HCT116 (cell line): Measurements from ENCODE around the gene RAD23A. TPM values are rescaled to one million over a fixed set of nuclear protein-coding genes. Genes with fewer than 3 reads are reported as not detected.

ENCODE experiments used
- ATAC-seq: fragments of 200-7000 bp; cut with Tn5 transposase; 2 replicates; pipeline ENCODE4 v1.9.1; 2020; ENCODE audit warnings: mild to moderate bottlenecking, moderate library complexity
- BruUV-seq: library from RNA; stranded (reverse); fragments of 400-500 nt; replicated peaks from 2 replicates; lab custom pipeline; 2021; lab: Mats Ljungman, UMichigan
- CTCF ChIA-PET: fragments of 300-600 bp; sonication (Branson Sonifier 250); formaldehyde crosslinking; loops from one replicate; lab custom pipeline; 2021; ENCODE audit warnings: antibody characterized with exemption; lab: Charles Lee
- POLR2A ChIA-PET: fragments of 300-600, 350-600 bp; sonication (Branson Sonifier 250); formaldehyde crosslinking; loops from one replicate; lab custom pipeline; 2021; ENCODE audit warnings: antibody characterized with exemption; lab: Charles Lee
- RAD21 ChIA-PET, 2 experiments: fragments of 300-600 bp; sonication (Branson Sonifier 250); formaldehyde crosslinking; loops; one replicate each; lab custom pipeline; 2023; ENCODE audit warnings: low total read pairs in 2 of 2; ENCODE audit not compliant: uncharacterized antibody in 2 of 2, unreplicated experiment in 2 of 2, low non-redundant PET in 1 of 2; lab: Charles Lee
- DNase-seq: peaks from one replicate; pipeline ENCODE4 v3.0.0-alpha.2; 2010; ENCODE audit warnings: low read depth, low spot score
- H2AFZ ChIP-seq: fragments of 200-600 bp; shearing (Covaris generic), sonication (generic); 2 replicates; pipeline ENCODE4 v1.6.1; 2017; ENCODE audit warnings: low read depth, mixed run types, mixed read lengths, antibody characterized with exemption, low read length; ENCODE audit not compliant: poor library complexity, severe bottlenecking
- H3K27ac ChIP-seq: 2 replicates; pipeline ENCODE4 v1.5.1; 2012; ENCODE audit warnings: low read depth, low read length
- H3K27me3 ChIP-seq: fragments of 200-600 bp; sonication (generic); 2 replicates; pipeline ENCODE4 v1.6.1; 2016; ENCODE audit warnings: mixed run types, low read length, mixed read lengths; ENCODE audit not compliant: insufficient read depth
- H3K36me3 ChIP-seq, 2 experiments: fragments of 200-500 bp in 1 of 2; fragments of 200-600 bp in 1 of 2; sonication (Bioruptor generic) in 1 of 2; sonication (generic) in 1 of 2; 2 replicates each; pipeline versions ENCODE4 v1.5.1 to v1.6.1; 2014 to 2016; ENCODE audit warnings: low read length in 2 of 2, inconsistent platforms in 1 of 2, mixed read lengths in 1 of 2, mixed run types in 1 of 2; ENCODE audit not compliant: insufficient read depth in 2 of 2, control insufficient read depth in 1 of 2
- H3K4me1 ChIP-seq, 2 experiments: fragments of 200-600 bp in 1 of 2; sonication (generic) in 1 of 2; 2 replicates each; pipeline versions ENCODE4 v1.5.1 to v1.6.1; 2012 to 2017; ENCODE audit warnings: low read length in 2 of 2, inconsistent platforms in 1 of 2, mild to moderate bottlenecking in 1 of 2, mixed read lengths in 1 of 2, mixed run types in 1 of 2, moderate library complexity in 1 of 2; ENCODE audit not compliant: insufficient read depth in 2 of 2, control insufficient read depth in 1 of 2
- H3K4me2 ChIP-seq: fragments of 200-600 bp; sonication (generic); 2 replicates; pipeline ENCODE4 v1.6.1; 2017; ENCODE audit warnings: mixed run types, low read length, mixed read lengths
- H3K4me3 ChIP-seq, 2 experiments: fragments of 200-600 bp in 1 of 2; sonication (generic) in 1 of 2; replicated peaks in 1 of 2; 2 replicates each; pipeline ENCODE4 v1.5.1; 2011 to 2016; ENCODE audit warnings: low read length in 2 of 2, control low read depth in 1 of 2, low read depth in 1 of 2, mild to moderate bottlenecking in 1 of 2, mixed read lengths in 1 of 2, mixed run types in 1 of 2
- H3K79me2 ChIP-seq: fragments of 200-600 bp; sonication (generic); 2 replicates; pipeline ENCODE4 v1.6.1; 2017; ENCODE audit warnings: mild to moderate bottlenecking, mixed run types, low read length, moderate library complexity, mixed read lengths; ENCODE audit not compliant: insufficient read depth
- H3K9ac ChIP-seq: fragments of 200-600 bp; sonication (generic); 2 replicates; pipeline ENCODE4 v1.6.1; 2016; ENCODE audit warnings: low read length, mixed read lengths
- H3K9me2 ChIP-seq: fragments of 200-600 bp; sonication (generic), shearing (Covaris generic); 2 replicates; pipeline ENCODE4 v1.6.1; 2017; ENCODE audit warnings: mixed run types, mild to moderate bottlenecking, moderate library complexity; ENCODE audit not compliant: insufficient read depth
- H3K9me3 ChIP-seq, 2 experiments: fragments of 200-500 bp in 1 of 2; fragments of 200-600 bp in 1 of 2; sonication (Bioruptor generic) in 1 of 2; sonication (generic) in 1 of 2; 2 replicates each; pipeline ENCODE4 v1.6.1; 2014 to 2017; ENCODE audit warnings: low read length in 2 of 2, mixed read lengths in 2 of 2, inconsistent platforms in 1 of 2, low read depth in 1 of 2, mild to moderate bottlenecking in 1 of 2, mixed run types in 1 of 2, moderate library complexity in 1 of 2; ENCODE audit not compliant: control insufficient read depth in 1 of 2, insufficient read depth in 1 of 2
- H4K20me1 ChIP-seq: fragments of 200-600 bp; sonication (generic), shearing (Covaris generic); 2 replicates; pipeline ENCODE4 v1.6.1; 2017; ENCODE audit warnings: mixed run types, mild to moderate bottlenecking, moderate library complexity; ENCODE audit not compliant: insufficient read depth
- CBX3 ChIP-seq: IDR thresholded peaks from 2 replicates; pipeline ENCODE4 v1.6.1; 2012; ENCODE audit warnings: low read depth
- EGR1 ChIP-seq: IDR thresholded peaks from 2 replicates; pipeline ENCODE4 v1.6.1; 2012; ENCODE audit warnings: low read depth
- ELF1 ChIP-seq: IDR thresholded peaks from 2 replicates; pipeline ENCODE4 v1.6.1; 2012; ENCODE audit warnings: low read depth, borderline replicate concordance
- EZH2 ChIP-seq: fragments of 200-600 bp; sonication (generic); IDR thresholded peaks from 2 replicates; pipeline ENCODE4 v1.6.1; 2017; ENCODE audit warnings: antibody characterized with exemption, mixed run types
- EZH2phosphoT487 ChIP-seq: fragments of 200-600 bp; IDR thresholded peaks from 2 replicates; pipeline ENCODE4 v1.6.1; 2018; ENCODE audit warnings: antibody characterized with exemption, borderline replicate concordance
- SP1 ChIP-seq: IDR thresholded peaks from 2 replicates; pipeline ENCODE4 v1.6.1; 2012; ENCODE audit warnings: low read depth
- SRF ChIP-seq: IDR thresholded peaks from 2 replicates; pipeline ENCODE4 v1.6.1; 2012; ENCODE audit warnings: low read depth
- TCF7L2 ChIP-seq: IDR thresholded peaks from 2 replicates; pipeline ENCODE4 v1.7.0; 2011; ENCODE audit warnings: borderline replicate concordance, inconsistent platforms; ENCODE audit not compliant: insufficient read depth, insufficient read length; ENCODE audit errors: extremely low read depth
- YY1 ChIP-seq: IDR thresholded peaks from 2 replicates; pipeline ENCODE4 v1.6.1; 2011; ENCODE audit warnings: low read length, low read depth, moderate library complexity, mild to moderate bottlenecking; ENCODE audit not compliant: insufficient replicate concordance; ENCODE audit errors: extremely low read depth
- ZFX ChIP-seq: fragments of 450-650 bp; IDR thresholded peaks from 2 replicates; pipeline ENCODE4 v1.6.1; 2017
- intact Hi-C: fragments of 100-400 bp; cut with micrococcal nuclease; formaldehyde crosslinking; loops from 2 replicates; pipeline ENCODE4 v1.10.0; 2022
- total RNA-seq: library from RNA; stranded (reverse); gene quantifications from one replicate; pipeline ENCODE4 v1.2.1, GENCODE V29; 2021; ENCODE audit not compliant: unreplicated experiment
- TF ChIP-seq, protein P1 (sequence below): IDR thresholded peaks from 2 replicates; pipeline ENCODE4 v1.6.1; 2012
- TF ChIP-seq, protein P2 (sequence below): IDR thresholded peaks from 2 replicates; pipeline ENCODE4 v1.6.1; 2011; ENCODE audit warnings: mild to moderate bottlenecking, low read length, moderate library complexity; ENCODE audit not compliant: insufficient replicate concordance; ENCODE audit errors: extremely low read depth

The RAD23A gene
- total RNA-seq, 1 experiment from 2014 or later, result 163 TPM

DNA sequence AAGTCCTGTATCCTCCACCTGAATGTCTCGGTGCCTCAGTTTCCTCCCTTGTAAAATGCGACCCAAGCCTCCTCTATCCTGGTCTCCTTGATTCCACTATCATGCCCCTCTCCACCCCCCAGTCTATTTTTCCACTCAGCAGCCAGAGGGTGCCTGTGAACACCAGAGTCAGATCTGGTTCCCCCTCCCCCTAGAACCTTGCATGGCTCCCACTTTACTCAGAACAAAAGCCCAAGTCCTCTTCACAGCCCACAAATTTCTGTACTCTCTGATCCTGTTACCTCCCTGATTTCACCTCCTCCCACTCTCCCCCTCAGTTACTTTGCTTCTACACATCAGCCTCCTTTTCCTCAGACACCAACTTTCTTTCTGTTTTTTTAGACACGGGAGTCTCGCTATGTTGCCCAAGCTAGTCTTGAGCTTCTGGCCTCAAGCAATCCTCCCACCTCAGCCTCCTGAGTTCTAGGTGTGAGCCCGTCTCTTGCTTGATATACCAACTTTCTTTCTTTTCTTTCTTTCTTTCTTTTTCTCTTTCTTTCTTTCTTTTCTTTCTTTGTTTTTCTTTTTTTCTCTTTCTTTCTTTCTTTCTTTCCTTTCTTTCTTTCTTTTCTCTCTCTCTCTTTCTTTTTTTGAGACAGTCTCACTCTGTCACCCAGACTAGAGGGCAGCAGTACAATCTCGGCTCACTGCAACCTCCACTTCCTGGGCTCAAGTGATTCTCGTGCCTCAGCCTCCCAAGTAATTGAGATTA lies 24.6 kb downstream of the RAD23A start:
- DNase-seq (no peak), ATAC-seq (no peak)
- H4K20me1 ChIP-seq, result no peaks in the 10 kb centered on the region
- no peak overlapping the region for H3K4me3 ChIP-seq
- ChIA-PET POLR2A (no interaction called here), RAD21 (no interaction called here), CTCF (interaction anchor here (1.2 kb wide), 2 partner anchors 10 to 123 kb away, joined by 3 read pairs; no protein-coding TSS in a partner anchor)
- H2AFZ ChIP-seq, result no peak overlapping the region
- no peak overlapping the region for H3K4me2 ChIP-seq
- no peaks in the 10 kb centered on the region for H3K27me3 ChIP-seq
- H3K27ac ChIP-seq, result no peak overlapping the region
- no peaks in the 10 kb centered on the region for H3K79me2 ChIP-seq
- BruUV-seq, result no TSS peak
- intact Hi-C loops, result loop anchor here (10.0 kb wide), 1 partner anchor 625 kb away; no protein-coding TSS in a partner anchor
- H3K4me1 ChIP-seq, result peaks cover 3 to 20% of the 10 kb centered on the region in 2 experiments; a peak in 3 of 4 replicates
- H3K9ac ChIP-seq, result no peak overlapping the region
- H3K9me3 ChIP-seq, result no peaks in the 10 kb centered on the region
- no peaks in the 10 kb centered on the region for H3K9me2 ChIP-seq
- no peaks in the 10 kb centered on the region for H3K36me3 ChIP-seq
- no peak for TF ChIP-seq EGR1
- TF ChIP-seq SP1, result no peak

DNA sequence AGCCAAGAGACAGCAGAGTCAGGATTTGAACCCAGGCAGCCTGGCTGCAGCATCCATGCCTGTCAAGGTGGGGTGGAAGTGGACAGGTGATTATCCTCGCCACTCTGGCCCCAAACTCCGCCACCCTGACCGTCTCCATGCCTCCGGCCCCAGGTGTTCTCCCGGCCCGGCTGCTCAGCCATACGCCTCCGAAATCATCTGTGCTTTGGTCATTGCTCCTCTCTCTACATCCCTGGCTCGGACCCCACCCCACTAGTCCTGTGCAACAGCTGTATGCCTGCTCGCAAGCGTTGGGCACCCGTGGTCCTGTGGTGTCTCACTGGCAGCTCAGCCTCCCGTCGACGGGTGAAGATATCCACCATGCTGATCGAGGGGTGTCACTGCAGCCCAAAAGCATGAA lies 27.6 kb downstream of the RAD23A start:
- Histone ChIP-seq H3K4me1 (peaks cover 0 to 17% of the 10 kb centered on the region in 2 experiments; a peak in 2 of 4 replicates), H3K27me3 (no peaks in the 10 kb centered on the region), H3K4me2 (no peak overlapping the region), H3K9me2 (no peaks in the 10 kb centered on the region), H3K9ac (no peak overlapping the region), H3K27ac (no peak overlapping the region), H2AFZ (no peak overlapping the region), H4K20me1 (no peaks in the 10 kb centered on the region), H3K4me3 (no peak overlapping the region), H3K9me3 (no peaks in the 10 kb centered on the region), H3K79me2 (no peaks in the 10 kb centered on the region), H3K36me3 (no peaks in the 10 kb centered on the region)
- ChIA-PET POLR2A (no interaction called here), CTCF (interaction anchor here (1.2 kb wide), 1 partner anchor 121 kb away, joined by 3 read pairs; no protein-coding TSS in a partner anchor), RAD21 (no interaction called here)
- TF ChIP-seq SRF, result no peak
- no peak for TF ChIP-seq EZH2
- TF ChIP-seq, protein P1, sequence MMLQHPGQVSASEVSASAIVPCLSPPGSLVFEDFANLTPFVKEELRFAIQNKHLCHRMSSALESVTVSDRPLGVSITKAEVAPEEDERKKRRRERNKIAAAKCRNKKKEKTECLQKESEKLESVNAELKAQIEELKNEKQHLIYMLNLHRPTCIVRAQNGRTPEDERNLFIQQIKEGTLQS, result no peak
- TF ChIP-seq YY1, result no peak
- no peak for TF ChIP-seq EZH2phosphoT487
- no peak for TF ChIP-seq ZFX
- no peak for TF ChIP-seq ELF1
- no peak for TF ChIP-seq TCF7L2
- TF ChIP-seq CBX3, result no peak
- TF ChIP-seq, protein P2, sequence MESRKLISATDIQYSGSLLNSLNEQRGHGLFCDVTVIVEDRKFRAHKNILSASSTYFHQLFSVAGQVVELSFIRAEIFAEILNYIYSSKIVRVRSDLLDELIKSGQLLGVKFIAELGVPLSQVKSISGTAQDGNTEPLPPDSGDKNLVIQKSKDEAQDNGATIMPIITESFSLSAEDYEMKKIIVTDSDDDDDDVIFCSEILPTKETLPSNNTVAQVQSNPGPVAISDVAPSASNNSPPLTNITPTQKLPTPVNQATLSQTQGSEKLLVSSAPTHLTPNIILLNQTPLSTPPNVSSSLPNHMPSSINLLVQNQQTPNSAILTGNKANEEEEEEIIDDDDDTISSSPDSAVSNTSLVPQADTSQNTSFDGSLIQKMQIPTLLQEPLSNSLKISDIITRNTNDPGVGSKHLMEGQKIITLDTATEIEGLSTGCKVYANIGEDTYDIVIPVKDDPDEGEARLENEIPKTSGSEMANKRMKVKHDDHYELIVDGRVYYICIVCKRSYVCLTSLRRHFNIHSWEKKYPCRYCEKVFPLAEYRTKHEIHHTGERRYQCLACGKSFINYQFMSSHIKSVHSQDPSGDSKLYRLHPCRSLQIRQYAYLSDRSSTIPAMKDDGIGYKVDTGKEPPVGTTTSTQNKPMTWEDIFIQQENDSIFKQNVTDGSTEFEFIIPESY, result no peak
- BruUV-seq, result no TSS peak
- intact Hi-C loops, result loop anchor here (10.0 kb wide), 1 partner anchor 622 kb away; no protein-coding TSS in a partner anchor
- DNase-seq (no peak), ATAC-seq (no peak)
